ENCODE results near the gene SLIT3.

- TF ChIP-seq, protein P1, sequence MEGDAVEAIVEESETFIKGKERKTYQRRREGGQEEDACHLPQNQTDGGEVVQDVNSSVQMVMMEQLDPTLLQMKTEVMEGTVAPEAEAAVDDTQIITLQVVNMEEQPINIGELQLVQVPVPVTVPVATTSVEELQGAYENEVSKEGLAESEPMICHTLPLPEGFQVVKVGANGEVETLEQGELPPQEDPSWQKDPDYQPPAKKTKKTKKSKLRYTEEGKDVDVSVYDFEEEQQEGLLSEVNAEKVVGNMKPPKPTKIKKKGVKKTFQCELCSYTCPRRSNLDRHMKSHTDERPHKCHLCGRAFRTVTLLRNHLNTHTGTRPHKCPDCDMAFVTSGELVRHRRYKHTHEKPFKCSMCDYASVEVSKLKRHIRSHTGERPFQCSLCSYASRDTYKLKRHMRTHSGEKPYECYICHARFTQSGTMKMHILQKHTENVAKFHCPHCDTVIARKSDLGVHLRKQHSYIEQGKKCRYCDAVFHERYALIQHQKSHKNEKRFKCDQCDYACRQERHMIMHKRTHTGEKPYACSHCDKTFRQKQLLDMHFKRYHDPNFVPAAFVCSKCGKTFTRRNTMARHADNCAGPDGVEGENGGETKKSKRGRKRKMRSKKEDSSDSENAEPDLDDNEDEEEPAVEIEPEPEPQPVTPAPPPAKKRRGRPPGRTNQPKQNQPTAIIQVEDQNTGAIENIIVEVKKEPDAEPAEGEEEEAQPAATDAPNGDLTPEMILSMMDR (IDR thresholded peaks at IDR 0.05) = no peak
- TF ChIP-seq POLR2A (IDR thresholded peaks at IDR 0.05) = no peak
Observed at GRCh38 chr5:168614661-168615060, 686.3 kb downstream of the SLIT3 start.

Data from Peyer's patch (tissue), 4 donors.